BLaER1 treated with 17β-estradiol and CSF1 and Interleukin-3, amounts not matched to agents 10 nM and 100 nM (cell line): ENCODE measurements around the gene CFAP70.

Experiments used
- H3K27ac ChIP-seq, 11 experiments: shearing (Covaris generic); formaldehyde crosslinking; 2 replicates each; pipeline ENCODE4 v1.8.1; 2022
- H3K27me3 ChIP-seq, 11 experiments: shearing (Covaris generic); formaldehyde crosslinking; 2 replicates each; pipeline ENCODE4 v1.8.1; 2022
- H3K36me3 ChIP-seq, 11 experiments: shearing (Covaris generic); formaldehyde crosslinking; 2 replicates each; pipeline ENCODE4 v1.8.1; 2022
- H3K4me1 ChIP-seq, 10 experiments: shearing (Covaris generic); formaldehyde crosslinking; 2 replicates each; pipeline ENCODE4 v1.8.1; 2022
- H3K4me2 ChIP-seq, 11 experiments: shearing (Covaris generic); formaldehyde crosslinking; 2 replicates each; pipeline ENCODE4 v1.8.1; 2022
- H3K4me3 ChIP-seq, 10 experiments: shearing (Covaris generic); formaldehyde crosslinking; 2 replicates each; pipeline ENCODE4 v1.8.1; 2022
- H3K9ac ChIP-seq, 11 experiments: shearing (Covaris generic); formaldehyde crosslinking; 2 replicates each; pipeline ENCODE4 v1.8.1; 2022
- H3K9me3 ChIP-seq, 11 experiments: shearing (Covaris generic); formaldehyde crosslinking; replicated peaks in 1 of 11; 2 replicates each; pipeline ENCODE4 v1.8.1; 2022
- H4K20me1 ChIP-seq, 11 experiments: shearing (Covaris generic); formaldehyde crosslinking; 2 replicates each; pipeline ENCODE4 v1.8.1; 2022
- Cebpa-rat ChIP-seq, 11 experiments: shearing (Covaris generic); IDR thresholded peaks; 2 replicates each; pipeline ENCODE4 v1.8.1; 2022

CFAP70 gene

GRCh38 chr10:73253225-73253555 is 105.5 kb downstream of the CFAP70 start:
- H3K27ac ChIP-seq: peak overlapping the region; percentile 86 to 98 (median 92); a peak in 21 of 22 replicates

GRCh38 chr10:73252445-73253224 is 106.0 kb downstream of the CFAP70 start, which contains the start of gene MRPS16:
TSS of gene MRPS16 (minus strand) at chr10:73252644. CDS start at chr10:73252482, 162 bp downstream.
- Histone ChIP-seq H3K4me2 (peak within 1 kb of the TSS; percentile 90 to 99 (median 93)), H4K20me1 (no peaks in the 10 kb centered on the region), H3K36me3 (peaks cover 22 to 35% (median 27%) of the 10 kb centered on the region in 11 experiments), H3K27me3 (no peaks in the 10 kb centered on the region), H3K9ac (peak within 1 kb of the TSS; percentile 87 to 98 (median 93)), H3K4me3 (peak within 1 kb of the TSS; percentile 66 to 96 (median 80)), H3K27ac (peak within 1 kb of the TSS; percentile 86 to 98 (median 92)), H3K4me1 (peaks cover 41 to 55% (median 51%) of the 10 kb centered on the region in 10 experiments), H3K9me3 (no peaks in the 10 kb centered on the region)
- no peak for TF ChIP-seq Cebpa-rat (IDR thresholded peaks at IDR 0.05)

More at GRCh38 chr10:73253225-73253555, 105.5 kb downstream of the CFAP70 start:
- Histone ChIP-seq H3K27me3 (no peaks in the 10 kb centered on the region), H3K9ac (peak overlapping the region; percentile 87 to 98 (median 93)), H4K20me1 (no peaks in the 10 kb centered on the region), H3K9me3 (peaks cover 0 to 2% (median 0%) of the 10 kb centered on the region in 11 experiments; a peak in 1 of 22 replicates), H3K4me2 (peak overlapping the region; percentile 84 to 98 (median 92)), H3K4me3 (peak overlapping the region; percentile 66 to 96 (median 80)), H3K36me3 (peaks cover 22 to 35% (median 27%) of the 10 kb centered on the region in 11 experiments), H3K4me1 (peaks cover 35 to 49% (median 45%) of the 10 kb centered on the region in 10 experiments)
- TF ChIP-seq Cebpa-rat (IDR thresholded peaks at IDR 0.05): no peak

- H3K4me2 ChIP-seq: peak overlapping the region; percentile 85 to 99 (median 93)
- peak overlapping the region; percentile 86 to 98 (median 92) for H3K27ac ChIP-seq
- H3K4me3 ChIP-seq: peak overlapping the region; percentile 66 to 96 (median 80)
Observed at GRCh38 chr10:73251683-73252444, 106.8 kb downstream of the CFAP70 start.

GRCh38 chr10:73248259-73248724 is 110.4 kb downstream of the CFAP70 start:
- H3K36me3 ChIP-seq: peaks cover 24 to 64% (median 50%) of the 10 kb centered on the region in 11 experiments
- H4K20me1 ChIP-seq: peaks cover 0 to 26% (median 14%) of the 10 kb centered on the region in 11 experiments; a peak in 11 of 22 replicates
- peak overlapping the region; percentile 71 to 95 (median 87) for H3K4me2 ChIP-seq
- H3K9ac ChIP-seq: peak overlapping the region; percentile 28 to 94 (median 90); a peak in 17 of 22 replicates
- peak overlapping the region; percentile 43 to 93 (median 87); a peak in 16 of 22 replicates for H3K27ac ChIP-seq
- TF ChIP-seq Cebpa-rat (IDR thresholded peaks at IDR 0.05): no peak
- H3K4me1 ChIP-seq: peaks cover 62 to 78% (median 74%) of the 10 kb centered on the region in 10 experiments
- H3K4me3 ChIP-seq: peak overlapping the region in 5 of 10 experiments; percentile 74 to 92 (median 83); a peak in 3 of 20 replicates
- H3K27me3 ChIP-seq: no peaks in the 10 kb centered on the region
- no peaks in the 10 kb centered on the region for H3K9me3 ChIP-seq

More at GRCh38 chr10:73251683-73252444, 106.8 kb downstream of the CFAP70 start:
- Histone ChIP-seq H3K9me3 (no peaks in the 10 kb centered on the region), H3K4me1 (peaks cover 44 to 58% (median 53%) of the 10 kb centered on the region in 10 experiments), H3K36me3 (peaks cover 22 to 35% (median 27%) of the 10 kb centered on the region in 11 experiments), H3K9ac (peak overlapping the region; percentile 87 to 98 (median 93)), H3K27me3 (no peaks in the 10 kb centered on the region), H4K20me1 (no peaks in the 10 kb centered on the region)
- TF ChIP-seq Cebpa-rat (IDR thresholded peaks at IDR 0.05): no peak

GRCh38 chr10:73247509-73248258 is 111.0 kb downstream of the CFAP70 start:
- TF ChIP-seq Cebpa-rat (IDR thresholded peaks at IDR 0.05): no peak
- Histone ChIP-seq H3K27ac (peak overlapping the region; percentile 43 to 93 (median 87); a peak in 21 of 22 replicates), H3K9ac (peak overlapping the region; percentile 80 to 94 (median 91)), H4K20me1 (peaks cover 0 to 26% (median 14%) of the 10 kb centered on the region in 11 experiments; a peak in 11 of 22 replicates), H3K9me3 (no peaks in the 10 kb centered on the region), H3K4me3 (peak overlapping the region; percentile 74 to 96 (median 85)), H3K36me3 (peaks cover 28 to 70% (median 56%) of the 10 kb centered on the region in 11 experiments), H3K27me3 (no peaks in the 10 kb centered on the region), H3K4me1 (peaks cover 64 to 79% (median 74%) of the 10 kb centered on the region in 10 experiments), H3K4me2 (peak overlapping the region; percentile 71 to 95 (median 87))

GRCh38 chr10:73246646-73247508 is 111.8 kb downstream of the CFAP70 start, which contains the start of gene DNAJC9:
TSS of gene DNAJC9 (minus strand) at chr10:73247255. CDS start at chr10:73247189, 66 bp downstream.
- Histone ChIP-seq H3K27ac (peak within 1 kb of the TSS; percentile 43 to 93 (median 87); a peak in 21 of 22 replicates), H4K20me1 (peaks cover 0 to 26% (median 14%) of the 10 kb centered on the region in 11 experiments; a peak in 12 of 22 replicates), H3K4me1 (peaks cover 64 to 79% (median 73%) of the 10 kb centered on the region in 10 experiments), H3K4me3 (peak within 1 kb of the TSS; percentile 74 to 96 (median 85)), H3K9ac (peak within 1 kb of the TSS; percentile 80 to 94 (median 91)), H3K9me3 (no peaks in the 10 kb centered on the region), H3K27me3 (no peaks in the 10 kb centered on the region), H3K4me2 (peak within 1 kb of the TSS; percentile 71 to 95 (median 87)), H3K36me3 (peaks cover 36 to 78% (median 64%) of the 10 kb centered on the region in 11 experiments)
- no peak for TF ChIP-seq Cebpa-rat (IDR thresholded peaks at IDR 0.05)

- H3K36me3 ChIP-seq: peaks cover 42 to 80% (median 68%) of the 10 kb centered on the region in 11 experiments
- H3K4me3 ChIP-seq: peak overlapping the region; percentile 74 to 96 (median 85)
- H3K27me3 ChIP-seq: no peaks in the 10 kb centered on the region
- peak overlapping the region; percentile 71 to 95 (median 87) for H3K4me2 ChIP-seq
- peaks cover 0 to 26% (median 14%) of the 10 kb centered on the region in 11 experiments; a peak in 12 of 22 replicates for H4K20me1 ChIP-seq
- no peak for TF ChIP-seq Cebpa-rat (IDR thresholded peaks at IDR 0.05)
- H3K4me1 ChIP-seq: peaks cover 59 to 75% (median 68%) of the 10 kb centered on the region in 10 experiments
- no peaks in the 10 kb centered on the region for H3K9me3 ChIP-seq
- peak overlapping the region; percentile 6 to 93 (median 87); a peak in 21 of 22 replicates for H3K27ac ChIP-seq
- H3K9ac ChIP-seq: peak overlapping the region; percentile 80 to 94 (median 91)
Observed at GRCh38 chr10:73246322-73246645, 112.4 kb downstream of the CFAP70 start.
